IPS DF 19.7 (cell line): Measurements from ENCODE around the gene COL16A1.

Source experiments
- DNase-seq: peaks from one replicate; pipeline ENCODE4 v3.0.0-alpha.2; 2013; ENCODE audit warnings: low read depth, low spot score

The COL16A1 gene

DNA sequence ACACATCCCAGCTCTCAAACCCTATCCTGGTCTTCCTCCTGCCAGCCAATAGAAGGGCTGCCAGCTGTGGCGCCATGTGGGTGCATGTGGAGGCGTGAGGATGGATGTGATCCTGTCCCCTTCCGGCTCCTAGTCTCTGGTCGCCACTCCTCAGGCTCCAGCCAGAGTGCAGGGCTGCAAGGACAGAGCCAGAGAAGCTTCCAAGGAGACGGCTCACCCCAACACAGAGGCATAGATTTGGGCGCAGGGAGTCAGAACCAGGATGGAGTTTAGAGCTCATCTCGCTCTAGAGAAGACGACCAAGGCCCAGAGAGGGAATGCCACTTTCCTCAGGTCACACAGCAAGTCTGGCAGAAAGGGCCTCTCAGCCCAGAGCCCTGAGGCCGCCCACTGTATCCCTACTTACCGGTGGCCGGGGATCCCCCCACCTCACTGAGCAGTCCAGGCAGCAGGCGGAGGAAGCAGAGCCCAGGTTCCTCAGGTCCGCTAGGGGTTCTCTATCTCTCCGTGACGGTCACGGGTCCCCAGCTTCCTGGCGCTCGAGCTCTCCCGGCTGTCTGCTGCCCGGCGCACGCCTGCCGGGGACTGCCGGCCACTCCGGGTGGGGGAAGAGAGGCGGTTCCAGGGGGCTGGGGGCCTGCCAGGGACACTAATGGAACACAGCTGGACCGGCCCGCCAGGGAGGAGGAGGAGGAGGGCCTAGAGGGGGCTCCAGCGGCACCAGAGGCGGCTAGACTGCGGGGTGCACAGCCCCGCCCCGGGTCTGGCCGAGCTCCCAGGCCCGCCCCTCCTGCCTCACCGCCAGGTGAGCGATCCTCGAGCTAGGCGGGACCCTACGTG, at the start of gene COL16A1:
COL16A1 (minus strand) TSS at position 587 of the 840 bp plus-strand sequence. CDS start 1,824 bp downstream, outside the sequence.
- no peak for DNase-seq

GRCh38 chr1:31752952-31753475, 49.2 kb upstream of the COL16A1 start:
- no peak for DNase-seq

- no peak for DNase-seq
Measured at GRCh38 chr1:31752258-31752657, 48.4 kb upstream of the COL16A1 start.

DNA sequence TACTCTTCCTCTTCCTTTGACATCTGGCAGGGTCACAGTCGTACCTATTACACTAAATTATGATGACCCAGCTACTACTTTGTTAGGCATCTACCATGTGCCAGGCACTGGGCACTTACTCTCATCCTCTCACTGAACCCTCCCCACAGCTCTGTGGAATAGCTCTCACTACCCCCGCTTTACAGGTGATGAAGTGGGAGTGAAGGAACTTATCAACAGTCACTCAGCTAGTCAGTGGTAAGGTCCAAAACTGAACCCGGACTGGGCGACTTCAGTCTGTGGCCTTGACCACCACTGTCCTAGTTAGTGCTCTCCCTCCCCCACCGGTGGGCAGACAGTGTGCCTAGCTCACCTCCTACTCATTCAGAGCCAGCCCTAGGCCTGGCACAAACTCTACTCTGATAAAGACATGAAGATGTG, 48.0 kb upstream of the COL16A1 start:
- DNase-seq = no peak

DNA sequence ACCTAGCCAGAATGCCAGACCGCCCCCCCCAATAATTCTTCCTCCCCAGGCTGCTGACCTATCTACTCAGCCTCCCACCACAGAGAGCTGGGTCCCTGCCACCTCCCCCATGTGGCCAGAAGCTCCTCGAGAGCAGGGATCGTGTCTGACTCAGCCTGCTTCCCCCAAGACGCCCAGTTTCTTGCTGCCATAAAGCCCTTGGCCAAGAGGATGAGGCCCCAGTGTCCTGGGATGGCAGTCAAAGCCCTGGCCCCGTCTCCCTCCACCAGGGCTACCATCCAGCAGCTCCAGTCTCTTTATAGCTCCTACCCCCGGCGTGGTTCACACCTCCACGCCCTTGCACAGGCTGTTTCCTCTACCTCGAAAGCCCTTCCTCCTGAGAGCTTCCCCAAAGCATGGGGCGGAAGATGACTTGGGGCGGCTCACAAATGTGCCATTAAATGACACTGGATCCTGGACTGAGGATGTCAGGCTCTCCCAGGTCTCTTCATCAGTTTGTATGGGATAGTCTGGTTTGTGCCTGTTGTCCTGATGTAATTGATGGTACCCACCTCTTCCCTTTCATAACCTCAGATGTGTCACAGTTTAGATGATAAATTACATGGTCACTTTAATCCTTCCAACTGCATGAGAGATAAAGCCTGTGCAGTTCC, 47.2 kb upstream of the COL16A1 start:
- no peak for DNase-seq

DNA sequence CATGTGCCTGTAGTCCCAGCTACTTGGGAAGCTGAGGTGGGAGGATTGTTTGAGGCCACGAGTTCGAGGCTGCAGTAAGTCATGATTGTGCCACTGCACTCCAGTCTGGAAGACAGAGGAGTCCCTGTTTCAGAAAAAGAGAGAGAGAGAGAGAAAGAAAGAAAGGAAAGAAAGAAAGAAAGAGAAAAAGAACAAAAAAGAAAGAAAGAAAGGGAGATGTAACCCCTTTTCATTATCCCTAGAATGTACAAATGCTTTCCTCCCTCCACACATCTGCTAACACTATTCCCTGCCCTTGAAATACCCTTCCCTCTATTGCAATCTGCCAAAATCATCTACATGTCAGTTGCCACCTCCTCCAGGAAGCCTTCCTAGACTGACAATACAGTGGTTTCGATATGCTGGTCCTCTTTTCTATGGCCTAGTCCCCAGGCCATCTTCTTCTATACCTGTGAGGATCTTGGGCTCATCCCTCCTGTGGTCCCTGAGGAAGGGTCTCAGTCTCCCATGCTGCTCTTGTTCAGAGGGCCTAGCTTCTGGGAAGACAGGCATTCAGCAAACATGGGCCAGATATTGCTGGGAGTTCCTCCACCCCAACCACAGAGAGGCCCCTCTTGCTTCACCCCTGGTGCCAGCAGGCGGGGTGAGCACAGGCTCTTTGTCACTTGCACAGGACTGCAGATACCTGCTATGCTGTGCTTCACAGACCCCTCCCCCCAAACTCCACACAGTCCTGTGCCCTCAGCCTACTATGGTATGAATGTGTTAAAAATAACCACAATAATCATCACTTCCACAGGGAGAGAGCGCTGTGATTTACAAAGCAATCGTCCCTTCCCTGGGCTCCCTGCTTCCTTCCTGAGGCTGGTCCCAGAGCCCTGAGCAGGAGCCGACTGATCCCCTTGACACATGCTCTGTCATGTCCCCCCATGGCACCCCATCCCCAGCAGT, 46.2 kb upstream of the COL16A1 start:
- no peak for DNase-seq

- DNase-seq = no peak
Measured at GRCh38 chr1:31748365-31748764, 44.5 kb upstream of the COL16A1 start.

DNA sequence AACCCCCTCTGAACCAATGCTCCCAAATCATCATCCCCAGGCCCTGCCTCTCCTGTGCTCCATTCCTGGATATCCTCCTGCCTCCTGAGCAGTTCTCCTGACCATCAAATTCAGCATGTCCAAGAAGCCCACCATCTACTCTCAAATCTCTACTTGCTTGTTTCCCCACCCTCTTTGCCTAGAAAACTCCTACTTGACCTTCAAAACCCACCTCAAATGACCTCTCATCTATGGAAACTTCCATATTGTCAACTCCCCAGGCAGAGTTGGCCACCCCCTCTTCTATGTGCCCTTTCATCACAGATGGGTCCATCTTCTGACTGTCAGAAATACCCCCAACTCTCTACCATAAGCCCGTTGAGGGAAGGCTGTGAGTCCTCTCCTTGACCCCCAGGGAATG, 43.5 kb upstream of the COL16A1 start:
- no peak for DNase-seq

DNA sequence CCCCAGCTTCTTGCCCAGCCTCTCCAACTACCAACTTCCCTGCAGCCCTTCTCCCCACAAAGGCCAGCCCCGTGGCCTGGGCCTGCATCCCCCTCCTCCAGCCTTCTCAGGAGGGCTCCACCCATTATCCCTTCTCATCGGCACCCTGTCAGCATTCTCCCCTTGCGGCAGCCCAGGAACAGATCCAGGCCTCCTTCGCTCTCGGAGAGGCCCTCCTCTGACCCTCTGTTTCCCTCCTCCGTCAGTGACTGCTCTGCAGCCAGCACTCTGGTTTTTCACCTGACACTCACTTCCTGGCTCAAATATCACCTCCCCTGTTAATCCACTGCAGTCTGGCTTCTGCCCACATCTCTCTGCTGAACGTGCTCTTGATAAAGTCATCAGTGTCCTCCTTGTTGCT, 42.9 kb upstream of the COL16A1 start:
- DNase-seq = no peak

DNA sequence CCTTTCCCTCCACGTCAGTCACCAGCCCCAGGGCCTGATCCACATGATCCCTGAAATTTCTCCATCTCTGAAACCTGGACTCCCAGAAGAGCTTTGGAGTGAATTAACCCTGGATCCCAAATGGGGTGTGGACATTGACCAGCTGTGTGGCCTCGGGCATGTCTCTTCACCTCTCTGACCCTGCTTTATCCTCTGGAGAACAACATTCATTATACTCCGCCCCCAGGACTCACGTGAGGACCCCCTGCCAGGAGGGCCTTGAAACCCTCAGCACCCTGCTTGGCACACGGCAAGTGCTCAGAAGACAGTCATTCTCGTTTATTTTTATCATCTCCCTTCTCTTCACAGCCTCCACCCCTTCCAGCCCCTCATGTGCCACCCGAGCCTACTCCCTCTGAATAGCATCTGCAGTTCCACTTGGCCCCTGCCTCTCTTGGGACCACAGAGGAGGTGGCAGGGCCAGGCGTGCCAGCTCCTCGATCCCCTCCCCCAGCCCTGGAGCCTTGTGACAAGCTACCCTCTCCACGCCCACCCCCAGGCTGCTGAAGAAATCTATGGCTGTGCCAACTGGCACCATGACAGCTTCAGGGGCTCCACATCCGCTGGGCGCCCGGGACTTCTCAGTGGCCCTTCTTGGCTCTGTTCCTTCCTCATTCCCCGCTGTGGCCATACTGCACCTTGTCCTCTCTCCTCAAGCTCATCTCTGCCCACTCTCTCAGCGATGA, 42.3 kb upstream of the COL16A1 start:
- DNase-seq = no peak

- no peak for DNase-seq
Measured at GRCh38 chr1:31745096-31745945, 41.5 kb upstream of the COL16A1 start.

- DNase-seq = no peak
Measured at GRCh38 chr1:31744165-31744888, 40.5 kb upstream of the COL16A1 start.

GRCh38 chr1:31742462-31743212, 38.8 kb upstream of the COL16A1 start:
- DNase-seq = no peak

DNA sequence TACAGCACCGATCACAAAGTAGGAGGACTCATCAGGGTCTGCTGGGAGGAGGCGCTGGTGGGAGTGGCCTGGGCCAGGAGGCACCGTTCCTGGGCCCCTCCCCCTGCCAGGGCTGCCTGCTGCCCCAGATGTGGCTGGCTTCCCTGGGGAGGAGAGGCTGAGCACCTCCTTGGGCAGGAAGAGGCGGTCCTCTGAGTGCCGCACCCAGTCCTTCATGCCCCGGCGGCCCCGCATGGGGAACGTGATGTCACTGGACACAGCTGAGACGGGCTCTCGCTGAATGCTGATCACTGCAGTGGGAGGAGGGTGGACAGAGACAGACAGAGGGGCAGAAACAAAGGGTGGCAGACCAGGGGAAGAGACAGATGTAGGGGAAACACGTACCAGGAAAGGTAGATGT, 35.5 kb upstream of the COL16A1 start:
- no peak for DNase-seq

GRCh38 chr1:31736675-31737074, 32.9 kb upstream of the COL16A1 start:
- DNase-seq = no peak

- DNase-seq = no peak
Measured at GRCh38 chr1:31735571-31735970, 31.8 kb upstream of the COL16A1 start.

- no peak for DNase-seq
Measured at GRCh38 chr1:31734582-31735107, 30.8 kb upstream of the COL16A1 start.
